Transverse colon (tissue), 4 donors: ENCODE results near the gene WNT10A. TPM values are rescaled to one million over a fixed set of nuclear protein-coding genes. Genes with fewer than 3 reads are reported as not detected.
A peak's percentile ranks its signal among the peaks of the same experiment; 100 is the strongest.

ENCODE experiments used
- DNase-seq: peaks from one replicate; pipeline ENCODE4 v3.0.0-alpha.2; 2019
- H3K27ac ChIP-seq, 4 donors: fragments of 200-600 bp; sonication (generic); 2 replicates each; pipeline ENCODE4 v1.5.1; 2016 to 2018; ENCODE audit warnings: inconsistent platforms in 4 of 4
- H3K27me3 ChIP-seq: fragments of 200-600 bp; sonication (generic); 2 replicates; pipeline ENCODE4 v1.5.1; 2017; ENCODE audit warnings: inconsistent platforms
- H3K36me3 ChIP-seq, 4 donors: fragments of 200-600 bp; sonication (generic); 2 replicates each; pipeline ENCODE4 v1.5.1; 2017 to 2019; ENCODE audit warnings: inconsistent platforms in 4 of 4
- H3K4me1 ChIP-seq, 4 donors: fragments of 200-600 bp; sonication (generic); 2 replicates each; pipeline ENCODE4 v1.5.1; 2017 to 2020; ENCODE audit warnings: inconsistent platforms in 4 of 4
- H3K4me3 ChIP-seq, 4 donors: fragments of 200-600 bp; sonication (generic); 1 replicate in 1 of 4; 2 replicates in 3 of 4; pipeline versions ENCODE4 v1.5.1 to v1.6.1; 2017 to 2019; ENCODE audit warnings: inconsistent platforms in 4 of 4
- H3K9me3 ChIP-seq, 2 donors: fragments of 200-600 bp; sonication (generic); 2 replicates each; pipeline ENCODE4 v1.5.1; 2017 to 2019; ENCODE audit warnings: inconsistent platforms in 2 of 2
- EP300 ChIP-seq: sonication (generic); formaldehyde crosslinking; IDR thresholded peaks from one replicate; pipeline ENCODE4 v1.6.1; 2017; ENCODE audit warnings: antibody characterized with exemption, low read depth
- POLR2A ChIP-seq: fragments of 450-650 bp; IDR thresholded peaks from one replicate; pipeline ENCODE4 v1.6.1; 2016; ENCODE audit warnings: antibody characterized with exemption, mild to moderate bottlenecking, moderate library complexity
- POLR2AphosphoS5 ChIP-seq, 3 donors: sonication (generic); formaldehyde crosslinking; IDR thresholded peaks; one replicate each; pipeline ENCODE4 v1.6.1; 2016; ENCODE audit warnings: antibody characterized with exemption in 3 of 3
- WGBS, 2 donors: methylation state at CpG; one replicate each; pipeline ENCODE4 v1.1.5; 2018; ENCODE audit warnings: low coverage in 1 of 2; 5-methylcytosine and 5-hydroxymethylcytosine counted together
- in situ Hi-C, 4 donors: fragments of 200-750 bp; cut with MboI; loops; one replicate each; pipeline versions ENCODE4 v1.15.0 to v1.15.1; 2017; ENCODE audit warnings: low sequenced_read_pairs in 3 of 4, low pct_ligation_motif_present in 1 of 4, low pct_unique_long_range_greater_than_20kb in 1 of 4
- intact Hi-C: fragments of 100-400 bp; cut with DNase I; formaldehyde crosslinking; loops from one replicate; pipeline ENCODE4 v1.15.1; 2023; ENCODE audit warnings: low total_unique reads
- total RNA-seq, 4 donors: library from RNA; depleted of rRNA; stranded (reverse); fragments of >200 nt; gene quantifications; one replicate each; pipeline ENCODE4 v1.1.0, GENCODE V29; 2016
- TF ChIP-seq, protein P1 (sequence below), 5 experiments: fragments of 200-600 bp in 3 of 5; fragments of 450-650 bp in 2 of 5; sonication (generic) in 3 of 5; IDR thresholded peaks; 1 replicate in 2 of 5; 2 replicates in 3 of 5; pipeline ENCODE4 v1.5.1; 2016 to 2017; ENCODE audit warnings: antibody characterized with exemption in 5 of 5, inconsistent platforms in 3 of 5, mild to moderate bottlenecking in 2 of 5, moderate library complexity in 1 of 5

Gene WNT10A
- total RNA-seq, 4 donors from 2014 or later = 0.27 to 1.6 TPM; not detected in 2

DNA sequence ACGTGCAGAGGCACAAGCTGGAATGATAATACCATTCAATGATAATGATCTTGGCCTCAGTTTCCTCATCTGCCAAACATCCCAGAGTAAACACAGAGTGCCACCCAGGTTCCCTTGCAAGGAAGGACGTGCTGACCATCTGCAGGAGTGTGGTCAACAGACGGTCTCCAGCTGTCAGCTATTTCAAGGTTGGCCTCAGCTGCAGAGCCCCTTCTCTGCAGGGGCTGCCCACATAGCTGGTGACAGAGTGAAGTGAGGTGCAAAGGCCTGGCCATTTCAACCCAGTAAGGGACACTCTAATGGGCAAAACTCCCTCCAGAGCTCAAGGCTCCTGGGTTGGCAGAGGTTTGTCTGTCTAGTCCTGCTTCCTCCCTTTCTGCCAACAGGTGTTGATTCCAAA is 29.4 kb upstream of the WNT10A start:
- H3K9me3 ChIP-seq = no peaks in the 10 kb centered on the region
- H3K36me3 ChIP-seq = no peaks in the 10 kb centered on the region
- in situ Hi-C loops = no loop called here
- 58% methylated on average over 2 of the region's 3 CpGs; no CpG with 5 or more reads in 1 of the 2 donors for WGBS, 2 donors
- no peak for DNase-seq
- H3K27me3 ChIP-seq = peaks cover 79% of the 10 kb centered on the region
- H3K4me3 ChIP-seq = no peak overlapping the region
- intact Hi-C loops = no loop called here
- TF ChIP-seq POLR2A (no peak), EP300 (no peak), POLR2AphosphoS5 (IDR thresholded peaks at IDR 0.05) (no peak)
- TF ChIP-seq, protein P1, sequence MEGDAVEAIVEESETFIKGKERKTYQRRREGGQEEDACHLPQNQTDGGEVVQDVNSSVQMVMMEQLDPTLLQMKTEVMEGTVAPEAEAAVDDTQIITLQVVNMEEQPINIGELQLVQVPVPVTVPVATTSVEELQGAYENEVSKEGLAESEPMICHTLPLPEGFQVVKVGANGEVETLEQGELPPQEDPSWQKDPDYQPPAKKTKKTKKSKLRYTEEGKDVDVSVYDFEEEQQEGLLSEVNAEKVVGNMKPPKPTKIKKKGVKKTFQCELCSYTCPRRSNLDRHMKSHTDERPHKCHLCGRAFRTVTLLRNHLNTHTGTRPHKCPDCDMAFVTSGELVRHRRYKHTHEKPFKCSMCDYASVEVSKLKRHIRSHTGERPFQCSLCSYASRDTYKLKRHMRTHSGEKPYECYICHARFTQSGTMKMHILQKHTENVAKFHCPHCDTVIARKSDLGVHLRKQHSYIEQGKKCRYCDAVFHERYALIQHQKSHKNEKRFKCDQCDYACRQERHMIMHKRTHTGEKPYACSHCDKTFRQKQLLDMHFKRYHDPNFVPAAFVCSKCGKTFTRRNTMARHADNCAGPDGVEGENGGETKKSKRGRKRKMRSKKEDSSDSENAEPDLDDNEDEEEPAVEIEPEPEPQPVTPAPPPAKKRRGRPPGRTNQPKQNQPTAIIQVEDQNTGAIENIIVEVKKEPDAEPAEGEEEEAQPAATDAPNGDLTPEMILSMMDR (IDR thresholded peaks at IDR 0.05) = no peak
- no peak overlapping the region for H3K27ac ChIP-seq
- peaks cover 0 to 3% (median 0%) of the 10 kb centered on the region in 4 donors for H3K4me1 ChIP-seq

GRCh38 chr2:218852911-218853667 is 27.6 kb upstream of the WNT10A start:
- in situ Hi-C loops (no loop called here), intact Hi-C loops (no loop called here)
- peaks cover 96% of the 10 kb centered on the region for H3K27me3 ChIP-seq
- 0 to 22% methylated on average over 2 to 16 of the region's 16 CpGs for WGBS, 2 donors
- peak; percentile 65 for DNase-seq
- no peaks in the 10 kb centered on the region for H3K9me3 ChIP-seq
- H3K27ac ChIP-seq = no peak overlapping the region
- H3K36me3 ChIP-seq = no peaks in the 10 kb centered on the region
- peaks cover 0 to 3% (median 0%) of the 10 kb centered on the region in 4 donors for H3K4me1 ChIP-seq
- H3K4me3 ChIP-seq = no peak overlapping the region
- TF ChIP-seq, protein P1 (IDR thresholded peaks at IDR 0.05) = peak; percentile 67 to 78 (median 76)
- TF ChIP-seq POLR2AphosphoS5 (IDR thresholded peaks at IDR 0.05) = no peak
- no peak for TF ChIP-seq EP300

DNA sequence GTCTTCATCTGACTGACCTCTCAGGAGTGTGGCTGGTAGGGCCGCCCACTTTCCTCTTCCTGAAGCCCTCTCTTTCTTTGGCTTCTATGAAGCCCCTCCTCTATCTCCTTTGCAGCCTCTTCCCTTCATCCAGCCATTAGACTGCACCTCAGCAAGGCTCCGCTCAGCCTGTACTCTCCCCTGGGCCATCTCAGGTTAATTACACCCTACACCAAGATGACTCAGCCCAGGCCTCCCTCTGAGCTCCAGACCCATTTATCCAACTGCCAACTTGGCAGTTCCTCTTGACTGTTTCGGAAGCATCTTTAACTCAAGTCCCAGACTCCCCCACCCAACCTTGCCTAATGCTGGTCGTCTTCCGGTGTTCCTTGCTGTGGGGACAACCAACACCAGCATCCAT is 26.9 kb upstream of the WNT10A start:
- WGBS, 2 donors = 43 to 48% methylated on average over 5 of the region's 5 CpGs
- H3K27me3 ChIP-seq = peaks cover 97% of the 10 kb centered on the region
- intact Hi-C loops = no loop called here
- in situ Hi-C loops = no loop called here
- H3K4me1 ChIP-seq = peaks cover 0 to 3% (median 0%) of the 10 kb centered on the region in 4 donors
- no peak overlapping the region for H3K27ac ChIP-seq
- H3K4me3 ChIP-seq = no peak overlapping the region
- no peaks in the 10 kb centered on the region for H3K9me3 ChIP-seq
- TF ChIP-seq POLR2AphosphoS5 (IDR thresholded peaks at IDR 0.05) (no peak), EP300 (no peak), POLR2A (no peak)
- TF ChIP-seq, protein P1 (IDR thresholded peaks at IDR 0.05) = no peak
- H3K36me3 ChIP-seq = no peaks in the 10 kb centered on the region
- no peak for DNase-seq

GRCh38 chr2:218854860-218855259 is 25.8 kb upstream of the WNT10A start:
- intact Hi-C loops = no loop called here

More at GRCh38 chr2:218854860-218855259, 25.8 kb upstream of the WNT10A start:
- Histone ChIP-seq H3K4me1 (peaks cover 0 to 12% (median under 1%) of the 10 kb centered on the region in 4 donors), H3K9me3 (no peaks in the 10 kb centered on the region), H3K27me3 (peaks cover 97% of the 10 kb centered on the region), H3K36me3 (no peaks in the 10 kb centered on the region), H3K27ac (no peak overlapping the region), H3K4me3 (no peak overlapping the region)
- TF ChIP-seq POLR2A (no peak), POLR2AphosphoS5 (IDR thresholded peaks at IDR 0.05) (no peak), EP300 (no peak)
- TF ChIP-seq, protein P1 (IDR thresholded peaks at IDR 0.05) = no peak
- in situ Hi-C loops = no loop called here
- no peak for DNase-seq
- 47 to 69% methylated on average over 4 to 5 of the region's 5 CpGs for WGBS, 2 donors
